Lower leg skin (tissue), 3 donors: ENCODE data around the gene DGKD.

Source experiments
- CTCF ChIP-seq, 3 donors: fragments of 450-650 bp; IDR thresholded peaks; one replicate each; pipeline ENCODE4 v1.5.1; 2016; ENCODE audit warnings: antibody characterized with exemption in 3 of 3, mild to moderate bottlenecking in 3 of 3, moderate library complexity in 2 of 3
- POLR2A ChIP-seq, 2 donors: fragments of 450-650 bp; IDR thresholded peaks; one replicate each; pipeline ENCODE4 v1.6.1; 2016 to 2017; ENCODE audit warnings: antibody characterized with exemption in 2 of 2, mild to moderate bottlenecking in 1 of 2, moderate library complexity in 1 of 2

- TF ChIP-seq CTCF (IDR thresholded peaks at IDR 0.05) (no peak), POLR2A (IDR thresholded peaks at IDR 0.05) (no peak)
Observed at GRCh38 chr2:233358335-233358734, 4.0 kb downstream of the DGKD start.
